AG08395 (cell line): Measurements from ENCODE around the gene DISP2.

ENCODE experiments used
- DNase-seq: peaks from one replicate; pipeline ENCODE4 v3.0.0; 2012; ENCODE audit warnings: mixed read lengths, low spot score

The DISP2 gene

GRCh38 chr15:40427188-40427587, 69.2 kb downstream of the DISP2 start:
- no peak for DNase-seq

- no peak for DNase-seq
Observed at GRCh38 chr15:40428185-40428584, 70.2 kb downstream of the DISP2 start.
